HEK293 (cell line): Measurements from ENCODE around the gene IZUMO1.

ENCODE experiments used
- CTCF ChIA-PET: fragments of 350-600 bp; formaldehyde crosslinking; extraction: SDS; loops from one replicate; lab custom pipeline; 2021; ENCODE audit warnings: antibody characterized with exemption; lab: Yijun Ruan, JAX
- POLR2A ChIA-PET: fragments of 300-600 bp; formaldehyde crosslinking; extraction: SDS; loops from one replicate; lab custom pipeline; 2020; ENCODE audit warnings: antibody characterized with exemption, inconsistent platforms; lab: Yijun Ruan, JAX
- H3K27ac ChIP-seq: fragments of 200-500 bp; sonication (Bioruptor generic); 2 replicates; pipeline ENCODE4 v1.5.1; 2014; ENCODE audit warnings: low read depth, low read length, control low read depth, inconsistent platforms; ENCODE audit errors: extremely low read depth
- H3K36me3 ChIP-seq, 2 experiments: fragments of 200-500 bp in 1 of 2; sonication (Bioruptor generic) in 1 of 2; 1 replicate in 1 of 2; 2 replicates in 1 of 2; pipeline ENCODE4 v1.5.1; 2014 to 2017; ENCODE audit warnings: inconsistent platforms in 2 of 2, low read length in 2 of 2; ENCODE audit not compliant: control insufficient read depth in 2 of 2, insufficient read depth in 1 of 2
- H3K4me1 ChIP-seq: fragments of 200-500 bp; sonication (Bioruptor generic); 2 replicates; pipeline ENCODE4 v1.5.1; 2014; ENCODE audit warnings: mild to moderate bottlenecking, low read length, inconsistent platforms; ENCODE audit not compliant: control insufficient read depth, insufficient read depth
- H3K4me3 ChIP-seq: 2 replicates; pipeline ENCODE4 v1.5.1; 2011; ENCODE audit warnings: low read depth, mild to moderate bottlenecking, control low read depth, low read length, moderate library complexity
- H3K9me3 ChIP-seq: fragments of 200-500 bp; sonication (Bioruptor generic); 2 replicates; pipeline ENCODE4 v1.5.1; 2014; ENCODE audit warnings: low read depth, low read length, inconsistent platforms; ENCODE audit not compliant: control insufficient read depth, insufficient read depth
- GLIS1 ChIP-seq: fragments of 450-650 bp; formaldehyde crosslinking; IDR thresholded peaks from 2 replicates; pipeline ENCODE4 v1.5.1; 2016; ENCODE audit warnings: missing biosample characterization, missing genetic modification characterization
- OSR2 ChIP-seq: fragments of 450-650 bp; formaldehyde crosslinking; IDR thresholded peaks from 2 replicates; pipeline ENCODE4 v1.5.1; 2016; ENCODE audit warnings: missing biosample characterization, missing genetic modification characterization
- REPIN1 ChIP-seq: fragments of 450-650 bp; formaldehyde crosslinking; IDR thresholded peaks from 2 replicates; pipeline ENCODE4 v1.5.1; 2017; ENCODE audit warnings: missing biosample characterization, missing genetic modification characterization, low read depth
- WT1 ChIP-seq: fragments of 450-650 bp; formaldehyde crosslinking; IDR thresholded peaks from 2 replicates; pipeline ENCODE4 v1.5.1; 2016; ENCODE audit warnings: missing biosample characterization, missing genetic modification characterization
- ZBTB1 ChIP-seq: fragments of 450-650 bp; formaldehyde crosslinking; IDR thresholded peaks from 2 replicates; pipeline ENCODE4 v1.5.1; 2016; ENCODE audit warnings: missing biosample characterization, missing genetic modification characterization
- ZFP37 ChIP-seq: fragments of 450-650 bp; formaldehyde crosslinking; IDR thresholded peaks from 2 replicates; pipeline ENCODE4 v1.5.1; 2016; ENCODE audit warnings: missing biosample characterization, missing genetic modification characterization
- ZNF133 ChIP-seq: fragments of 450-650 bp; formaldehyde crosslinking; IDR thresholded peaks from 2 replicates; pipeline ENCODE4 v1.5.1; 2016; ENCODE audit warnings: missing biosample characterization, missing genetic modification characterization
- ZNF146 ChIP-seq: fragments of 450-650 bp; formaldehyde crosslinking; IDR thresholded peaks from 2 replicates; pipeline ENCODE4 v1.5.1; 2016; ENCODE audit warnings: missing biosample characterization, missing genetic modification characterization
- ZNF169 ChIP-seq: fragments of 450-650 bp; formaldehyde crosslinking; IDR thresholded peaks from 2 replicates; pipeline ENCODE4 v1.5.1; 2016; ENCODE audit warnings: missing biosample characterization, missing genetic modification characterization
- ZNF175 ChIP-seq: fragments of 450-650 bp; formaldehyde crosslinking; IDR thresholded peaks from 2 replicates; pipeline ENCODE4 v1.5.1; 2016; ENCODE audit warnings: missing biosample characterization, missing genetic modification characterization
- ZNF26 ChIP-seq: fragments of 450-650 bp; formaldehyde crosslinking; IDR thresholded peaks from 2 replicates; pipeline ENCODE4 v1.5.1; 2016; ENCODE audit warnings: missing biosample characterization, missing genetic modification characterization
- ZNF274 ChIP-seq, 2 experiments: fragments of 200-500 bp in 1 of 2; fragments of 450-650 bp in 1 of 2; sonication (Bioruptor generic) in 1 of 2; formaldehyde crosslinking in 1 of 2; IDR thresholded peaks; 2 replicates each; pipeline versions ENCODE4 v1.5.1 to v1.6.1; 2014 to 2016; ENCODE audit warnings: borderline replicate concordance in 1 of 2, inconsistent platforms in 1 of 2, low read length in 1 of 2, missing biosample characterization in 1 of 2, missing genetic modification characterization in 1 of 2
- ZNF302 ChIP-seq: fragments of 450-650 bp; formaldehyde crosslinking; IDR thresholded peaks from 2 replicates; pipeline ENCODE4 v1.5.1; 2016; ENCODE audit warnings: missing biosample characterization, missing genetic modification characterization, low read depth
- ZNF449 ChIP-seq: fragments of 450-650 bp; formaldehyde crosslinking; IDR thresholded peaks from 2 replicates; pipeline ENCODE4 v1.5.1; 2017; ENCODE audit warnings: missing biosample characterization, mild to moderate bottlenecking, missing genetic modification characterization, moderate library complexity
- ZNF585B ChIP-seq: fragments of 450-650 bp; formaldehyde crosslinking; IDR thresholded peaks from 2 replicates; pipeline ENCODE4 v1.5.1; 2016; ENCODE audit warnings: missing biosample characterization, missing genetic modification characterization
- ZNF629 ChIP-seq: fragments of 450-650 bp; formaldehyde crosslinking; IDR thresholded peaks from 2 replicates; pipeline ENCODE4 v1.5.1; 2017; ENCODE audit warnings: missing biosample characterization, missing genetic modification characterization
- ZNF654 ChIP-seq: fragments of 450-650 bp; formaldehyde crosslinking; IDR thresholded peaks from 2 replicates; pipeline ENCODE4 v1.5.1; 2016; ENCODE audit warnings: low read depth, missing biosample characterization, missing genetic modification characterization
- ZNF677 ChIP-seq: fragments of 450-650 bp; IDR thresholded peaks from 2 replicates; pipeline ENCODE4 v1.5.0; 2018; ENCODE audit warnings: missing biosample characterization, mild to moderate bottlenecking, missing genetic modification characterization, moderate library complexity
- ZNF76 ChIP-seq: fragments of 450-650 bp; formaldehyde crosslinking; IDR thresholded peaks from 2 replicates; pipeline ENCODE4; 2016; ENCODE audit warnings: low read depth, missing biosample characterization, missing genetic modification characterization, borderline replicate concordance
- ZNF785 ChIP-seq: fragments of 450-650 bp; formaldehyde crosslinking; IDR thresholded peaks from 2 replicates; pipeline ENCODE4 v1.5.1; 2016; ENCODE audit warnings: missing biosample characterization, missing genetic modification characterization
- TF ChIP-seq, protein P1 (sequence below): fragments of 450-650 bp; formaldehyde crosslinking; IDR thresholded peaks from 2 replicates; pipeline ENCODE4 v1.5.1; 2016; ENCODE audit warnings: missing biosample characterization, missing genetic modification characterization
- TF ChIP-seq, protein P2 (sequence below): fragments of 450-650 bp; formaldehyde crosslinking; IDR thresholded peaks from 2 replicates; pipeline ENCODE4 v1.5.1; 2016; ENCODE audit warnings: missing biosample characterization, missing genetic modification characterization, low read depth
- TF ChIP-seq, protein P3 (sequence below): fragments of 450-650 bp; formaldehyde crosslinking; IDR thresholded peaks from 2 replicates; pipeline ENCODE4 v1.5.1; 2016; ENCODE audit warnings: missing biosample characterization, missing genetic modification characterization, borderline replicate concordance

Gene IZUMO1

DNA sequence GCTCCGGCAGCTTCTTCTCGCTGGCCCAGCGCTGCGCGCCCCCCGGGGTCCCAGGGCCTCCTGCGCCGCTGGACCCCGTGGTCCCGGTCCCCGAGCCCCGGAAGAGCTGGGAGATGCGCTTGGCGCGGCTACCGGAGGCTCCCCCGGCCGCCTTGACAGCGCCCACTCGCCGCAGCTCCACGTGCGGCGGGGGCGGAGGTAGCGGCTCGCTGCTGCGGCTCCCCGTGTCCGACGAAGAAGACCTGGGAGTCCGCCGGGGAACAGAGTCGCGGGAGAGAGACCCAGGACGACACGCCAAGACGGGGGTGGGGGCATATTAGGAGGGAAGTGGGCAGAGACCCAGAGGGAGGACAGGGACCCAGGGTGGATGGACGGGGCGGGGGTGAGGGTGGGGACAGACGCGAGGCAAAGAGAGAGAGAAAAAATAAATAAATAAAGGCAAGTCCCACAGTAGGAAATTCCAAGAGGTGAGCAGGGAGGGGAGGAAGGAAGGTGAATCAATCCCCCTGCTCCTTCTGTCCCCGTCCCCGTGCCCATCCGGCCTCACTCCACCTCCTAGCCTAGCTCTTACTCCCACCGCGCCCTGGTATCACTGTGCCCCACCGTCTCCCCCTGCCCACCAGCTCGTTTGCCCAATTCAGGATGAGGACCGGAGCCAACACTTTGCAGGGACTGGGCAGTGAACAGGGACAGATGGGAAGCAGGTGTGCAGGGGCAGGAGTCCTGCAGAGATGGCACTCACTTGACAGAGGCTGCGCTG, 7.1 kb downstream of the IZUMO1 start (continued):
- TF ChIP-seq ZNF274 (IDR thresholded peaks at IDR 0.05; ENCODE audit: low read length) (no peak), ZNF274 (tag by site-specific recombination; IDR thresholded peaks at IDR 0.05; ENCODE audit: borderline replicate concordance) (no peak), ZNF146 (tag by site-specific recombination) (no peak), GLIS1 (tag by site-specific recombination) (peak; percentile 23; the same call in 1 of the 2 replicates), ZBTB1 (no peak), ZNF677 (tag by site-specific recombination) (no peak), ZNF175 (tag by site-specific recombination) (no peak), ZNF585B (tag by site-specific recombination) (no peak), OSR2 (no peak), ZNF629 (no peak), ZNF76 (tag by site-specific recombination) (no peak), ZNF133 (tag by site-specific recombination) (no peak), ZNF449 (tag by site-specific recombination) (no peak), WT1 (tag by site-specific recombination) (no peak), REPIN1 (tag by site-specific recombination) (no peak)
- TF ChIP-seq, protein P1, sequence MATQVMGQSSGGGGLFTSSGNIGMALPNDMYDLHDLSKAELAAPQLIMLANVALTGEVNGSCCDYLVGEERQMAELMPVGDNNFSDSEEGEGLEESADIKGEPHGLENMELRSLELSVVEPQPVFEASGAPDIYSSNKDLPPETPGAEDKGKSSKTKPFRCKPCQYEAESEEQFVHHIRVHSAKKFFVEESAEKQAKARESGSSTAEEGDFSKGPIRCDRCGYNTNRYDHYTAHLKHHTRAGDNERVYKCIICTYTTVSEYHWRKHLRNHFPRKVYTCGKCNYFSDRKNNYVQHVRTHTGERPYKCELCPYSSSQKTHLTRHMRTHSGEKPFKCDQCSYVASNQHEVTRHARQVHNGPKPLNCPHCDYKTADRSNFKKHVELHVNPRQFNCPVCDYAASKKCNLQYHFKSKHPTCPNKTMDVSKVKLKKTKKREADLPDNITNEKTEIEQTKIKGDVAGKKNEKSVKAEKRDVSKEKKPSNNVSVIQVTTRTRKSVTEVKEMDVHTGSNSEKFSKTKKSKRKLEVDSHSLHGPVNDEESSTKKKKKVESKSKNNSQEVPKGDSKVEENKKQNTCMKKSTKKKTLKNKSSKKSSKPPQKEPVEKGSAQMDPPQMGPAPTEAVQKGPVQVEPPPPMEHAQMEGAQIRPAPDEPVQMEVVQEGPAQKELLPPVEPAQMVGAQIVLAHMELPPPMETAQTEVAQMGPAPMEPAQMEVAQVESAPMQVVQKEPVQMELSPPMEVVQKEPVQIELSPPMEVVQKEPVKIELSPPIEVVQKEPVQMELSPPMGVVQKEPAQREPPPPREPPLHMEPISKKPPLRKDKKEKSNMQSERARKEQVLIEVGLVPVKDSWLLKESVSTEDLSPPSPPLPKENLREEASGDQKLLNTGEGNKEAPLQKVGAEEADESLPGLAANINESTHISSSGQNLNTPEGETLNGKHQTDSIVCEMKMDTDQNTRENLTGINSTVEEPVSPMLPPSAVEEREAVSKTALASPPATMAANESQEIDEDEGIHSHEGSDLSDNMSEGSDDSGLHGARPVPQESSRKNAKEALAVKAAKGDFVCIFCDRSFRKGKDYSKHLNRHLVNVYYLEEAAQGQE = no peak
- TF ChIP-seq, protein P2, sequence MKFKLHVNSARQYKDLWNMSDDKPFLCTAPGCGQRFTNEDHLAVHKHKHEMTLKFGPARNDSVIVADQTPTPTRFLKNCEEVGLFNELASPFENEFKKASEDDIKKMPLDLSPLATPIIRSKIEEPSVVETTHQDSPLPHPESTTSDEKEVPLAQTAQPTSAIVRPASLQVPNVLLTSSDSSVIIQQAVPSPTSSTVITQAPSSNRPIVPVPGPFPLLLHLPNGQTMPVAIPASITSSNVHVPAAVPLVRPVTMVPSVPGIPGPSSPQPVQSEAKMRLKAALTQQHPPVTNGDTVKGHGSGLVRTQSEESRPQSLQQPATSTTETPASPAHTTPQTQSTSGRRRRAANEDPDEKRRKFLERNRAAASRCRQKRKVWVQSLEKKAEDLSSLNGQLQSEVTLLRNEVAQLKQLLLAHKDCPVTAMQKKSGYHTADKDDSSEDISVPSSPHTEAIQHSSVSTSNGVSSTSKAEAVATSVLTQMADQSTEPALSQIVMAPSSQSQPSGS (tag by site-specific recombination) = no peak
- TF ChIP-seq, all 188 proteins: peak for 12

GRCh38 chr19:48738557-48739403, 7.9 kb downstream of the IZUMO1 start:
- CTCF ChIA-PET = interaction anchor here (0.5 to 2.1 kb wide), 13 partner anchors 9 to 220 kb away, joined by 3 to 31 read pairs (median 3); partner anchors contain the start of gene CA11
- peaks cover 5% of the 10 kb centered on the region for H3K4me1 ChIP-seq
- POLR2A ChIA-PET = interaction anchor here (0.5 to 2.9 kb wide), 16 partner anchors 9 to 490 kb away, joined by 3 to 35 read pairs (median 6); partner anchors contain the start of genes BAX, CA11, GYS1 and IZUMO1
- H3K4me3 ChIP-seq = peak overlapping the region; percentile 36
- no peaks in the 10 kb centered on the region for H3K9me3 ChIP-seq
- peak overlapping the region; percentile 77; the same call in 1 of the 2 replicates for H3K27ac ChIP-seq
- no peaks in the 10 kb centered on the region for H3K36me3 ChIP-seq
- no peak for TF ChIP-seq ZNF785 (tag by site-specific recombination)
- no peak for TF ChIP-seq ZNF26 (tag by site-specific recombination)
- TF ChIP-seq, protein P3, sequence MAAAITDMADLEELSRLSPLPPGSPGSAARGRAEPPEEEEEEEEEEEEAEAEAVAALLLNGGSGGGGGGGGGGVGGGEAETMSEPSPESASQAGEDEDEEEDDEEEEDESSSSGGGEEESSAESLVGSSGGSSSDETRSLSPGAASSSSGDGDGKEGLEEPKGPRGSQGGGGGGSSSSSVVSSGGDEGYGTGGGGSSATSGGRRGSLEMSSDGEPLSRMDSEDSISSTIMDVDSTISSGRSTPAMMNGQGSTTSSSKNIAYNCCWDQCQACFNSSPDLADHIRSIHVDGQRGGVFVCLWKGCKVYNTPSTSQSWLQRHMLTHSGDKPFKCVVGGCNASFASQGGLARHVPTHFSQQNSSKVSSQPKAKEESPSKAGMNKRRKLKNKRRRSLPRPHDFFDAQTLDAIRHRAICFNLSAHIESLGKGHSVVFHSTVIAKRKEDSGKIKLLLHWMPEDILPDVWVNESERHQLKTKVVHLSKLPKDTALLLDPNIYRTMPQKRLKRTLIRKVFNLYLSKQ (tag by site-specific recombination) = no peak
- no peak for TF ChIP-seq ZNF654
- TF ChIP-seq ZNF169 (tag by site-specific recombination) = no peak
- TF ChIP-seq ZNF302 = no peak
- TF ChIP-seq ZFP37 (tag by site-specific recombination) = no peak
- TF ChIP-seq, protein P2 (tag by site-specific recombination) = no peak
